GM18499 (cell line): ENCODE results near the gene UNCX.

ENCODE experiments used
- ATAC-seq: cut with Tn5 transposase; IDR thresholded peaks from one replicate; pipeline ENCODE4 v1.9.1; 2021; ENCODE audit warnings: moderate number of reproducible peaks; ENCODE audit not compliant: insufficient read depth, unreplicated experiment

The UNCX gene

DNA sequence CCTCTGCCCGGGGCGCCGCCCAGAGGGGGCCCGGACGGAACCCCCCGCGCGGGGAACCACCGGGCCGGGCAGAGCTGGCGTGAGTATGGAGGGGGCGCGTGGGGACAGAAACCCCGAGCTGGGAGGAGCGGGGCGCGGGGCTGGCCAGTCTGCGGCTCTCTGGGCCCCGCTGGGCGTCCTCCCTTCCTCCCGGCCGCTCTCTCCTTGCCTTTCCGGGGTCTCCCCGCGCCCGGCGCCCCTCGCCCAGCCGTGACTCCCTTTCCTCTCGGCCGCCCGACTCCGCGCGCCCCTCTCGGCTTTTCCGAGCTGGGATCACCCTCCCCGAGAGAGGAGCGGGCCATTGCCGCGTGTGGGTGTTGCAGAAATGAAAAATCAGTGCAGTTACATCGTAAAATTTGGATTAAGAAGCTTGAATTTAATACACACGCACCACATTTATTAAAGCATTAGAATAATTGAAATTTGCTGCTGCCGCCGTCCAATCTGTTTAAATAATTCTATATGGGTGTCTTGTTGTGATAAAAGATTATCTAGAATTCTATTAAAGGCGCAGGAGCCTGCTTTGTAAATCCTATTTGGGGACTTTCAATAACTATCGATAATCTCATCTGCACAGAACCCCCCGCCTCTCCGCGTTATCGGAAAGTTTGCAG is 9.1 kb downstream of the UNCX start:
- no peak for ATAC-seq

DNA sequence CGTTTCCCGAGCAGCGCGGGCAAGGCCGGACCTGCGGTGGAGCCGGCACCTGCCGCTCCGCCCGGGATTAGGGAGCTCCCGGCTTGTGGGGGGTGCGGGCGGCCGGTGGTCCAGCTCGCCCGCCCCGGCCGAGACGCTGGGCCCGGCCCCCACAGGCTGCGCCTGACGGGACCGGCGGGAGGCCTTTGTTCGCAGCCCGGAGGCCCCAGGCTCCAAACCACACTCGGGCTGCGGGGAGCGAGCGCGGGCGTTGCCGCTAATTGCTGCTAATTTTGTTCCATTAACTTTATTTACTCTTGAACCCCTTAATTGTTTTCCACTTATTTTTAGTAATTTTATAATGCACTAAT is 9.6 kb downstream of the UNCX start:
- ATAC-seq, result no peak

DNA sequence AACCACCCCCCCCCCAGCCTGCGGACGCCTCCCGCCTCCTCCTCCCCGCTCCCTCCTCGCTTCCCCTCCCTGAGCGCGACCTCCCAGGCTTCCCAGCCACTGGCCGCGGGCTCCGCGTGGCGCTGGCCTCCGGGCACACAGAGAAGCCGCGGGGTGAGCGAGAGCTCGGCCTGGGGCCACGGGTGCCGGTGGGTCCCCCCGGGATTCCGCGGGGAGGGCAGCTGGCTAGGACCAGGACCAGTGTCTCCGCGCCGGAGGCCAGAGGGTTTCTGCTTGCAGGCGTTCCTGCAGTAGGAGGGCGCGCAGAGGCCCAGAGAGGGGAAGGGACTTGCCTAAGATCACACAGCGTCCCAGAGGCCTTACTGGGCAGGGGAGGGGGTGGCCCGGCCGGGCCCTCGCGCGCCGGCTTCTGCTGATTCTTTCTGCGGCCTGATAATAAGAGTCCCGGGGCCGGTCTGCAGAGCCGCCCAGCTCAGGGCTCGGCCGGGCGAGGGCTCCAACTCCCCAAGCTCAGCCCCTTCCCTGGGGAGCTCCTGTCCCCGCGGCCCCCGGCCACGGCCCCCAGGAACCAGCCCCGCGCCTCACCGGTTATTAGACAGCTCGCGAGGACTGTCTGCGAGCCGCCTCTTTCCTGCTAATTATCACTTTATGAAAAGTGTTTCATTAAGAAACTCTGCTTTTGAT is 10.1 kb downstream of the UNCX start:
- ATAC-seq, result no peak

DNA sequence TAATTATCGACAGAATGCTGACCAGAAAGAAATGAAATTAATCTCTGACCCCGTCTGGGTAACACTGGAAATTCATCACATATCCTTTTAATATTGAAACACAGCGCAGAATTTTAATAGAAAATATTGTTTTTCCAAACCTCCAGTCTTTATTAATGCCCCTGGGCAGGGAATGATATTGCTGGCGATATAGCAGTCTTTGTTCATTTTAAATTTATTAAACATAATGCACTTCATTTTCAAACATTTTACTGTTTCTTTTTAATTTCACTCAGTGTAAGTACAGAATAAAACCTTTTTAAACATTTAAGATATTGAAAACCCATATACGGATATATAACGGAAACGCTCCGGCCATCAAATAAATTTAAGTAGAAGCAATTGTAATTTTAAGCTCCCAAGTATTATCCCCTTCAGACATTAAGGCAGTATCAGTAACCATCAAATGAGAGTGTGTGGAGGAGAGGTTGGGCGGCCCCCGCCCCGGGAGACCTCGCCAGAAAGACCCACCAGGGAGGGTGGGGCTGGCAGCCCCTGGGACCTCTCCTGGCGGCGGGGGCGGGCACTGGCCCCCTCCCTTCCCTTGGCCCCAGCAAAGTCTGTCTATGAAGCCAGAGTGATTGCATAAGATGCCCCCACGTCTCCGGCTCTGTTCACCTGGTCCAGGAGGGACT is 10.8 kb downstream of the UNCX start:
- ATAC-seq, result no peak

DNA sequence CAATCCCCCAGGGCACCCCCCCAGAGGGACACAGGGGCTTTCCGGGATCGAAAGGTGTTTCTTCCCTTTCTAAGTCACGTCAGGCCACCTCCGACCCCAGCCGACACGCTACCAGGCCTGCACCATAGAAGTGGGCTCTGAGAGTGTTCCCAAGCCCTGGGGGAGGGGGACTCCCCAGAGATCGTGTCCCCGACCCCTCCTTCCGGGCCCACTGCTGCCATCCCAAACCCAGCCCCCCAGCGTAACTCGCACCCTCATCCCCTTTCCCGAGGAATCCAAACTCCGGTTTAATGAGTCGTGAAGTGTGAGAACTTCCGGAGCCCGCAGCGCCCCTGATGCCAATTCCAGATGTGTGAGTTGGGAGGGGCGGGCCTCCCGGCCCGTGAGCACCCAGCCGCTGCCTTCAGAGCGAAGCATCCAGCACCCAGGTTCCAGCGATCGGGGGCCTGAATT is 11.3 kb downstream of the UNCX start:
- ATAC-seq, result no peak

DNA sequence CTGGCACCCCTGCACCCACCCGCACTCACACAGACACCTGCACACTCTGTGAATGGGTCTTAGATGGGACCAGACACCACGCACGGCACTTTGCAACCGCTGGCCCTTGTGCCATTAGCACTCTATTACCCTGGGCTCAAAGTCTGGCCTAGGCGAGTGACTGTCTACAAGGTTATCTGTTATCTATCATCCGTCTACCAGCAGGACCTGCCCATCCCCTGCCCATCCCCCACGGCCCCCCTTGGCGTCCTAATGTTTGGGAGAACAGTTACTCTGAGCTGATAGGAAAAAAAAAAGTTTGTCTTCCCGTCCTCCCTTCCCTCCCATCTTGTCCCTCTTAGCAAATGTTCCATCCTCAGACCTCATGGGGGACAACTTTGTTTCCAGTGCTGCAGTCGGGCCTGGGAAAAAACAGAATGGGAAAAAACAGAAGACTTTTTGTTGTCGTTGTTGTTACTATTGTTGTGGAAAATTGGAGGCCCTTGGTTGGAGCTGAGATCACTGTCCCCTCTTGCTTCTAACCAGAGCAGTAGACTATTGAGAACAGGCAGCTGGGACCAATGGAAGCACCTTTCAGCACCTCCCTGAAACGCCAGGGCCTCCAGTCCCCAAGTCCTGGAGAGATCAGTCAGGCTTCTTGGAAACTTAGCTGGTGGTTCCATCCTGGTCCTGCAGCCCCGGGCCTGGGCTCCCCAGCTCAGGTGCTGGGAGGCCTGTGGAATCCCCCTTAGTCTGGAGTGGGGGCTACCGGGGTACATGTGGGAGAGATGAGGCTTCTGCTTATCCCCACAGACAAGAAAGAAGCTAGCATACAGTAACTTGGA is 12.2 kb downstream of the UNCX start:
- ATAC-seq, result no peak

DNA sequence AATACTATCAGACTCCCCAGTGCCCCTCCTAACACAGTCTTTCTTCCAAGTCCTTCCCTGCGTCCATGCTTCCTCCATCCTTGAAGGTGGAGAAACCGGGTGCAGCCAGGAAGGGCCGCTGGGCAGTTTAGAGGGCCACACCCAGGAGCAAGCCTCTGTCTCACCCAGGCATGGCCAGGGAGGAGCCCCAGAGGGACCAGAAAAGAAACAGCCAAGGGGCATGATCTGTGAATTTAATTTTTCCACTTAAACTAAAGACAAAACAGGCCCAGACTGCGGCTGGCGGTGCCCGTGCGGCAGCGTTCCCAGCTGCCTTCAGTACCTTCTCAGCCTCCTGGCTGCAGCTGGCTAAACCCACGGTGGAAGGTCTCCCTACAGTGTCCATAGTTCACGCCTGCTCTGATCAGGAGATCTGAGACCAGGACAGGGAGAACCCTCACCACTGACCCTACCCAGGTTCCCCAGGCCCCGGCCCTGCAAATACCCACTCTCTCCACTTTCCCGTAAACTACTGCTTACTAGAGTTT is 12.9 kb downstream of the UNCX start:
- no peak for ATAC-seq

DNA sequence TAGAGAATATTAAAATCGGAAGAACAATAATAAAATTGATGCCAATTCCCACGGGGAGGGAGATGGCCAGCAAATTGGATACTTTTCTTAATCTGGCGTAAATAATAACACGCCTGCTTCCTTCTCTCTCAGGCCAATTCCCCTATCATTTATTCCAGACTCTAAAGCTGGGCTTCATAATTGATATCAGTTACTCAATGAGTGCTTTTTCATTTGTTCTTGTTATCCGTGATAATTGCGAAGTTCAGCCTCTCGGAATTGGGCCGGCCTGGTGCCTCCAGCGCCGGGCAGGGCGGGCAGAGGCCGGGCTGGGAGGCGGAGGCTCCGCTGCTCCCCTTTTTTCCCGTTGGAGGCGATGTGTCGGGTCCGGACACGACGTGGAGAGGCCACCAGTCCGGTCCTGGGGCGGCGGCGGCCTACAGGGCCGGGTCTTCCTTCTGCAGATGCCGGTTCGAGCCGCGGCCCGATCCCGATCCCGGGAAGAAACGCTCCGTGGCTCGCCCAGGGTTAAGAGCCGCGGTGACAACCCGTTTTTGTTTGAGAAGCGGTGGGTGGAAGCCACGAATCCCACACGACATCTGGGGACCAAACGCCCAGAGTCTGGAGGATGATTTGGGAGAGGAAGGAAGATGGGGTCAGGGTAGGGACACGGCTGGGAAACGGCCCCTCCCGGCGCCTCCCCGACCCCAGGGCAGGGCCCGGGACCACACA is 13.6 kb downstream of the UNCX start:
- no peak for ATAC-seq

DNA sequence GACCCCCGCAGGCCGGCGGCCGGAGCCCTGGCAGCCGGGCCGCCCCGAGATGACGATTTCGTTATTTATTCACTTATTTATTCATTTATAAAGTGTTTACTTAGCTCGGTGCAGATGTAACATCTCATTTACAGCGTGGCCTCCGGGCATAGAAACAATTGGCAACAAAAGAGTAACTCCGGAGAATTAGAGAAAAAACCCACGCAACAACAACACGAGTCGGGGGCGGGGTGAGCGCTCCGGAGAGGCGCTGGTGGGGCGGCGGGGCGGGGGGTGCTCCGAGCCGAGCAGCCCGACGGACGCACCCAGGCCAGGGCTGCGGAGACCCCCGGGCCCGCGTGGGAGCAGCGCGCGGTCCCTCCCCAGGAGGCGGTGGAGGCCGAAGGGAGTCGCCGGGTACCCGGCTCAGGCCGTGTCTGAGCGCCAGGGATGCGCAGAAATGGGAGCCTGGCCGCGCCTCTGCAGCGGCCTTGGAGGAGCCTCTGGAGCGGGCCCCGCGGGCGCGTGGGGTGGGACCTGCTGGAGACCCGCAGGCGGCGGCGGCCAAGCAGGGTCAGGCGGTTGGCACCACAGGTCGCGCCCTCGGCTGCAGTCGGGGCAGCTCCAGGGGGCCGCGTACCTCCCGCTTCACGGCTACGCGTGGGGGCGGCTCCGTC is 14.3 kb downstream of the UNCX start:
- no peak for ATAC-seq

DNA sequence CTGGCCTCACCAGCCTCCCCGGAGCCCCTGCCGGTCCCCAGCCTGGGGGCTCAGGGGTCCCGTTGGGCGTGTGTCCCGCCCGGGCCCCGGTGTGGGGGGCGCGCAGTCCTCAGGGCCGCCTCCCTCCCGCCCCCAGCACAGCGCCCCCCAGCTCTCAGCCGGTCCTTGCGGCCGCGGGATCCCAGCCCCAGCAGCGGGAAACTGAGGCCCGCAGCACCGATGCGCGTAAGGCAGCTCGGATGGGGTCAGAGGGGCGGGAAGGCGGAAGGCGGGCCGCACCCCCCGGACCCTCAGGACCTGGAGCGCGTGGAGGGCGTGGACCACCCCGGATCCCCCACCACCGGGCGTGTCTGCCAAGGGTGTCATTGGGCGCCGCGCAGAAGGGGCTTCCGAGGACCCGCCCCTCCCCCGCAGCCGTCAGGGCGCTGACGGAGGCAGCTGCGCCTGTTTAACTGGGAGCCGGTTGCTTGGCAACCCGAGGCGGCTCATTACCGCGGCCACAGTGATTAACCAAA is 14.9 kb downstream of the UNCX start:
- no peak for ATAC-seq

DNA sequence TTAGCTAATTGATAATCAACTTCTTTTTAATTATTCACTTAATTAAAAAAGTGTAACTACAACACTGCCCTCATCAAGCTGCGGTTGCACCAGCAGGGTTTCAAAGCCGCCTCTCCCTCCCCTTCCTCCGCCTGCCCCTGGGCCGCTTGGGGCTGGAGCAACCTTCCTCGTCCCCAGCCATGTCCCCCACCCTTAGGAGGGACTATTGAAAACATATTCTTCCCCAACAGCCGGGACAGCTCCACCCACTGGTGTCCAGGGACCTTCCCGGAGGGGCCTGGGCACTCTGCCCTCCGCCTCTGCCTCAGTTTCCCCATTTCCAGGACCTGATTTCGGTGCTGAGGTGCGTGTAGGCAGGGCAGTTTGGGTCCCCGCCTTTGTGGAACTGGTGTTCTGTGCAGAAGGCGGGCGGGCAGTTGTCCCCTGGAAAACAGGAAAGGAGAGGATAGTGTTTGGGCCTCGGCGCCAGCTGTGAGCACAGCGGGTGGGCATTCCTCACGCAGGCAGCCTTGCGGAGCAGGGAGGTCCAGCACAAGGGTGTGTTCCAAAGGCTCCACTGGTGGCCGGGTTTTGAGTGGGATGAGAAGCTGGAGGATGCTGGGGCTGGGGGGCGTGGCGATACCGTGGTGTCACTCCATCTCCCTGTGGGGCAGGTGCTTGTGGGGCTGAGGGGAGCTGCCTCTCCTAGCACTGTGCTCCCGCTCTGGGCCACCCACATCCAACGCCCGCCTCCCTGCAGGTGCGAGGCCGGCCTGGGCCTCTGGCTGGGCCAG is 15.7 kb downstream of the UNCX start:
- ATAC-seq, result no peak

DNA sequence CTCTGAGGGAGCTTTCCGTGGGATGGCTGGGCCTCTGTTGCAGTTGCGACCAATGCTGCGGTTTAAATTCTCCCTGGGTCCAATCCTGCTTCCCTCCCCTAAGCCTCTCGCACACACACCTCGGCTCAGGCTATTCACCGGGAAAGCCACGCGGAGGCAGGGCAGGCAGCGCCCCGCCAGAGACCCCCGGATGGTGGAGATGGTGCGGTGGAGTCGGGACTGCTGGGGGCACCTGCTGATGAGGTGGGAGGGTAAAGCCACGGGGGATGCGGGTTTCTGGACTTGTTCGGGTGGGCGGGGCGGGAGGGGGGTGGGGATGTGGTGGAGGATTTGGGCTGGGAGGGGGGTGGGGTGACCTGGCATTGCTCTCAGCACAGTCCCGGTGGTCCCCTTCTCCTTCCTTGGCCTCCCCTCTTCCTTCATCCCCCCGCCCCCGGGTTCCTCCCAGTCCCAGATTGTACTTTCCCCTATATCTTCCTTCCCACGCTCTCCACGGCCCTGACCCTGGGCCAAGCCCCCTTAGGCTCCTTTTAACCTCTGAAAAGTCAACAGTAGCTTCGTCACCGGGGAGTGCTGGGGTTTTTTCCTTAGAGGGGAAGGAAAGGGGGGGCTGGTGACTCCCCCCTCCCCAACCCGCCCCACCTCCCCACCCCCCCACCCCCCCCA is 16.4 kb downstream of the UNCX start:
- no peak for ATAC-seq

DNA sequence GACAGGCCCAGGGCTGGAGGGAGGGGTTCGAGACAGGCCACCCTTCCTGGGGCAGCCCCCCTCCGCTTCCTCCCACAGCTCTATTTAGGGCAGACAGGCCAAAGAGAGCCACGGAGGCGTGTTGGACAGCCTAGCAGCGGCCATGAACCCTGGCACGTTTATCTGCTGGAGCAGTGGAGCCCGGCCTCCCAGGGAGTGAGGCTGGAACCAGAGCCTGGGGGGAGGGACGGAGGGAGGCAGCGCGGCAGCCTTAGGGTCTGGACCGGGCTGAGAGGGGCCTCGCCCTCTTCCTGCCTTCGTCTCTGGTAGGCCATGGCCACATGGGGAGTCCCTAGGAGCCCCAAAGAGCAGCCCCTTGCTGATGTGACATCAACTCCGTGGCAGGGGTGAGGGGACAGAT is 17.1 kb downstream of the UNCX start:
- no peak for ATAC-seq

DNA sequence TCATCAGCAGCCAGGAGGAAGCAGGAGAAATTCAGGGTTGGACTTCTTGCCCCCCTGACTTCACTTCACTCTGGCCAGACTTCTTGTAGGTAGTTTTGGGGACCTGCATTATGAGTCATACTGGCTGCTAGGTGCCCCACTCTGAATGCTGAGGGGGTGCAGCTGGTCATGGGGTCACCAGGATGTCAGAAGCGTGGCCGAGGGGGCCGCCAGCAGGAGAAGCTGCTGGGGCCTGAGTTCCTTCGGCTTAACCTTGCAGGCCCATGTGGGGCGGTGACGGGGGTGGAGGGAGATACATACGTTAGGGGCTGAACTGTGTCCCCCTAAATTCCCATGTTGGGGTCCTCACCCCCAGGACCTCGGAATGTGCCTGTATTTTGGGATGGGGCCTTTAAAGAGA is 18.2 kb downstream of the UNCX start:
- no peak for ATAC-seq

DNA sequence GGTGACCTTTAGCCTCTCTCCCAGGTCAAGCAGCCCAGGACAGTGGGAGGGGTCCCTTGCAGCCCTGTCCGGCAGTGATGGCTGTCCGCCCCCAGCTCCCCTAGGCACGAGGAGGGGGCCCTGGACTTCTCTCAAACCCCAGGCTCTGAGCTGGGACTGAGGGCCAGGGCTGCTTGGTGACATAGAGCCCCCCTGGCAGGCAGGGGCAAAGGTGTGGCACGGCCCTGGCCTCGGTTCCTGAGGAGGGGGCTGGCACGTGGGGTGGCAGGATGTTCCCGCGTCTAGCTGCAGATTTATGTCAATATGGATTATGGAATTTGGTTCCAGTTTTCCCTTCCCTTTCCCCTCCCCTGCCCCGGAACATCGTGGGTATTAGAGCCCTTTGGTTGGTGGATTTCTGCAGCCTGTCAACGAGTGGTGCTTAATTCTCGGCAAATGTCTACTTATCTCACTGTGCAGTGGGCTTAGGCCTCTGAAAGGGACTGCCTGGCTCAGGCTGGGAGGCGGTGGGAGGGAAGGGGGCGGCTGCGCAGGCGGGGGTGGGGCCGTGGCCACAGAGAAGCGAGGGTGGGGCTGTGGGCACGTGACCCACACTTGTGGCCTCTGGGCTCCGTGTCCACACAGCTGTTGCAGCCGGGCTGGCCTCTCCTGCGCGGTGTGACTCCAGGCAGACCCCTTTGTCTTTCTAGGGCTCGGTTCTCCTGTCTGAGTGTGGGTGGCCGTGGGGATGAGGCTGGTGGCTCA is 19.3 kb downstream of the UNCX start:
- no peak for ATAC-seq

DNA sequence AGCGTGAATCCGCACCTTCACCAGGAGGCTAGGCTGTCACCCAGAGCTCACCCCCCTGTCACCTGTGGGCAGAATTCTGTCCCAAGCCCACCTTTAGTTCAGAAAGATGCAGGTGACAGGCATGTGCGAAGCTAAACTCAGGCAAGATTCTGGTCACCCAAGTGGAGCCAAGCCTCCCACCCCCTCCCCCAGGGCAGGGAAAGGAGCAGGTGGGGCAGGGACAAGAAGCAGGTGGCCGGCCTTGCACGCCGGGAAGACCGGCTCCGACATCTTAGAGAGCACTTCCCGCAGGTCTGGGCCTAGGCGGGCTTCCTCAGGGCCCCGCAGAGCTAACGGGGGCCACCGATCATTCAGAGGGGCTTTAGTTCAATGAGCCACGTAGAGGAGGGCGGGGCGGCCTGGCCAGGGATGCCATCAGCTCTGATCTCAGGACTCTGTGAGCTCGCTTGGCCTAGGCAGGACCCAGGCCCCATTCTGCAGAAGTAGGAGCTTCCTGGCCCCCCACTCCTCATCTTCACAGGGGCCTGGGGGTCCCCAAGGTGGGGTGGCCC is 19.9 kb downstream of the UNCX start:
- no peak for ATAC-seq

DNA sequence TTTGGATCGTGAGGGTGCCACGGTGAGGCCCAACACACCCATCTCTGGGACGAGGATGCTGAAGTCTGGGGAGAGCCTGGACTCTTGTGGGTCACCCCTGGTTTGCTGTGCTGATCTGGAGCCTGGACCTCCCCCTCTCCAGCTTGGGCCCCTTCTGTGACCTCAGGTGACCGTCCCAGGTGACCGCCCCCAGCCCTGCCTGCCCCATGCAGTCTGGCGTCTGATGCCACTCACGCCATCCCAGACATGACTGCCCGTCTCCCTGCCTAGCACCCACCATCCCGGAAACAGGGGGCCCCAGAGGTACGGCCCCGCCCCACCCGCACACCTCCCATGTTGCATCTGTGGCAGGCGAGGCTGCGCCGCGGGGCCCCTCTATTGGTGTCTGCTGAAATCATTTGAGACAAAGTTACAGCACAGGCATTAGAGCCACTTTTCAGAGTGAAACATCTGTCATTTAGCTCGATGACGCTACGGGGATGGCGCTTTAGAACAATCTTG is 21.1 kb downstream of the UNCX start:
- ATAC-seq, result no peak
